Measurements from ENCODE around the gene QPRT.
"Not testable (repeated sequence)": the region's sequence is repeated elsewhere in the genome, so short reads cannot be mapped to it uniquely, and the experiment has no call there.

DNA sequence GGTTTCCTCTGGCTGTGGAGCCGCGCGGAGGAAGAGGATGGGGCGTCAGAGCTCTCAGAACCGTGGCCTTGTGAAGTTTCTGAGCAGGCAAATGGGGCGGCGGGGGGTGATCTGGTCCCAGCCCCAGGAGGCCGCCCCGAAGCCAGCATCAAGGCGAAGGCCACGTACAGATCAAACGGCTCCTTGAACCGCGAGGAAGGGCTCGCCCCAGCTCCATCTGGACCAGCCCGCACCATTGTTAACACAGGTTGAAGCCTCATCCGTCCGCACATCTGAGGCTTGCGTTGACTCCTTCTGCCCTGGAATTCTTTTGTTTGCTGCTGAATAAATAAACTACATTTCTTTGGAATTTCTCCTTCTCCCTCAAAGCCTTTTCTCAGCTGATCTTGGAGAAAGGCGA, 47.3 kb upstream of the QPRT start:
- TF ChIP-seq POLR2A (IDR thresholded peaks at IDR 0.05; ENCODE audit: borderline replicate concordance, extremely low read depth, insufficient read depth, insufficient read length); POLR2AphosphoS5 (IDR thresholded peaks at IDR 0.05; ENCODE audit: low read depth, low read length); CEBPB (IDR thresholded peaks at IDR 0.05; ENCODE audit: low read depth); EZH2phosphoT487 (IDR thresholded peaks at IDR 0.05; ENCODE audit: borderline replicate concordance); FOSL1 (IDR thresholded peaks at IDR 0.05; ENCODE audit: low read depth); RAD21 (IDR thresholded peaks at IDR 0.05; ENCODE audit: low read depth); SP1 (IDR thresholded peaks at IDR 0.05; ENCODE audit: low read depth); ZNF274 (IDR thresholded peaks at IDR 0.05; ENCODE audit: low read depth, low read length); EZH2 (IDR thresholded peaks at IDR 0.05): not testable (repeated sequence)
- TF ChIP-seq, protein P1, sequence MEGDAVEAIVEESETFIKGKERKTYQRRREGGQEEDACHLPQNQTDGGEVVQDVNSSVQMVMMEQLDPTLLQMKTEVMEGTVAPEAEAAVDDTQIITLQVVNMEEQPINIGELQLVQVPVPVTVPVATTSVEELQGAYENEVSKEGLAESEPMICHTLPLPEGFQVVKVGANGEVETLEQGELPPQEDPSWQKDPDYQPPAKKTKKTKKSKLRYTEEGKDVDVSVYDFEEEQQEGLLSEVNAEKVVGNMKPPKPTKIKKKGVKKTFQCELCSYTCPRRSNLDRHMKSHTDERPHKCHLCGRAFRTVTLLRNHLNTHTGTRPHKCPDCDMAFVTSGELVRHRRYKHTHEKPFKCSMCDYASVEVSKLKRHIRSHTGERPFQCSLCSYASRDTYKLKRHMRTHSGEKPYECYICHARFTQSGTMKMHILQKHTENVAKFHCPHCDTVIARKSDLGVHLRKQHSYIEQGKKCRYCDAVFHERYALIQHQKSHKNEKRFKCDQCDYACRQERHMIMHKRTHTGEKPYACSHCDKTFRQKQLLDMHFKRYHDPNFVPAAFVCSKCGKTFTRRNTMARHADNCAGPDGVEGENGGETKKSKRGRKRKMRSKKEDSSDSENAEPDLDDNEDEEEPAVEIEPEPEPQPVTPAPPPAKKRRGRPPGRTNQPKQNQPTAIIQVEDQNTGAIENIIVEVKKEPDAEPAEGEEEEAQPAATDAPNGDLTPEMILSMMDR (IDR thresholded peaks at IDR 0.05 in 2 of 3, conservative IDR thresholded peaks at IDR 0.05 in 1 of 3; ENCODE audit: borderline replicate concordance in 1 of 3, insufficient read depth in 1 of 3, low read depth in 2 of 3, low read length in 2 of 3): not testable (repeated sequence)
- TF ChIP-seq, protein P2, sequence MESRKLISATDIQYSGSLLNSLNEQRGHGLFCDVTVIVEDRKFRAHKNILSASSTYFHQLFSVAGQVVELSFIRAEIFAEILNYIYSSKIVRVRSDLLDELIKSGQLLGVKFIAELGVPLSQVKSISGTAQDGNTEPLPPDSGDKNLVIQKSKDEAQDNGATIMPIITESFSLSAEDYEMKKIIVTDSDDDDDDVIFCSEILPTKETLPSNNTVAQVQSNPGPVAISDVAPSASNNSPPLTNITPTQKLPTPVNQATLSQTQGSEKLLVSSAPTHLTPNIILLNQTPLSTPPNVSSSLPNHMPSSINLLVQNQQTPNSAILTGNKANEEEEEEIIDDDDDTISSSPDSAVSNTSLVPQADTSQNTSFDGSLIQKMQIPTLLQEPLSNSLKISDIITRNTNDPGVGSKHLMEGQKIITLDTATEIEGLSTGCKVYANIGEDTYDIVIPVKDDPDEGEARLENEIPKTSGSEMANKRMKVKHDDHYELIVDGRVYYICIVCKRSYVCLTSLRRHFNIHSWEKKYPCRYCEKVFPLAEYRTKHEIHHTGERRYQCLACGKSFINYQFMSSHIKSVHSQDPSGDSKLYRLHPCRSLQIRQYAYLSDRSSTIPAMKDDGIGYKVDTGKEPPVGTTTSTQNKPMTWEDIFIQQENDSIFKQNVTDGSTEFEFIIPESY (IDR thresholded peaks at IDR 0.05; ENCODE audit: extremely low read depth, insufficient replicate concordance, low read length): not testable (repeated sequence)
- TF ChIP-seq, protein P3, sequence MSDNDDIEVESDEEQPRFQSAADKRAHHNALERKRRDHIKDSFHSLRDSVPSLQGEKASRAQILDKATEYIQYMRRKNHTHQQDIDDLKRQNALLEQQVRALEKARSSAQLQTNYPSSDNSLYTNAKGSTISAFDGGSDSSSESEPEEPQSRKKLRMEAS (IDR thresholded peaks at IDR 0.05): not testable (repeated sequence)
- TF ChIP-seq, protein P4, sequence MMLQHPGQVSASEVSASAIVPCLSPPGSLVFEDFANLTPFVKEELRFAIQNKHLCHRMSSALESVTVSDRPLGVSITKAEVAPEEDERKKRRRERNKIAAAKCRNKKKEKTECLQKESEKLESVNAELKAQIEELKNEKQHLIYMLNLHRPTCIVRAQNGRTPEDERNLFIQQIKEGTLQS (IDR thresholded peaks at IDR 0.05): not testable (repeated sequence)

Measured in HCT116 (cell line).